NOMO-1 treated with DMSO at 0.1 percent for 48 hours (cell line): ENCODE measurements around the gene ASIC3.
"Not testable (repeated sequence)": the region's sequence is repeated elsewhere in the genome, so short reads cannot be mapped to it uniquely, and the experiment has no call there.

Experiments used
- DNase-seq: peaks from one replicate; lab custom pipeline; 2025; ENCODE audit not compliant: unreplicated experiment; lab: John Stamatoyannopoulos, UW

Gene ASIC3

GRCh38 chr7:151032936-151033863, 15.1 kb upstream of the ASIC3 start:
- DNase-seq = no peak

DNA sequence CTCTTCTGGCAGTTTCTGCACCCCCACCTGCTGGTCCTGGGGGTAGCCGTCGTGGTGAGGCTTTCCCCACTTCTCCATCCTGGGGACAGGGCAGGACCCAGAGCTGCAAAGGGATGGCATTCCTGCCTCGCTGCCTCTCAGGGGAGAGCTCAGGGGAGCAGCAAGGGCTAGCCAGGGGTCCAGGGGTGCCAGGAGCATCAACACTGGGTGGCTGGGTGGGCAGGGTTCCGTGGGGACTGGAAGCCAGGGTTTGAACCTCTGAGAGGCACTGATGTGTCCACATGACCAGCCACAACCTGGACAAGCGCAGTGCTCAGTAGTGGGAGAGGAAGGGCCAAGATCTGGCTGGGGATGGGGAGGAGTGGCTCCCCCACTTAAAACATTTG, 14.5 kb upstream of the ASIC3 start:
- no peak for DNase-seq

DNA sequence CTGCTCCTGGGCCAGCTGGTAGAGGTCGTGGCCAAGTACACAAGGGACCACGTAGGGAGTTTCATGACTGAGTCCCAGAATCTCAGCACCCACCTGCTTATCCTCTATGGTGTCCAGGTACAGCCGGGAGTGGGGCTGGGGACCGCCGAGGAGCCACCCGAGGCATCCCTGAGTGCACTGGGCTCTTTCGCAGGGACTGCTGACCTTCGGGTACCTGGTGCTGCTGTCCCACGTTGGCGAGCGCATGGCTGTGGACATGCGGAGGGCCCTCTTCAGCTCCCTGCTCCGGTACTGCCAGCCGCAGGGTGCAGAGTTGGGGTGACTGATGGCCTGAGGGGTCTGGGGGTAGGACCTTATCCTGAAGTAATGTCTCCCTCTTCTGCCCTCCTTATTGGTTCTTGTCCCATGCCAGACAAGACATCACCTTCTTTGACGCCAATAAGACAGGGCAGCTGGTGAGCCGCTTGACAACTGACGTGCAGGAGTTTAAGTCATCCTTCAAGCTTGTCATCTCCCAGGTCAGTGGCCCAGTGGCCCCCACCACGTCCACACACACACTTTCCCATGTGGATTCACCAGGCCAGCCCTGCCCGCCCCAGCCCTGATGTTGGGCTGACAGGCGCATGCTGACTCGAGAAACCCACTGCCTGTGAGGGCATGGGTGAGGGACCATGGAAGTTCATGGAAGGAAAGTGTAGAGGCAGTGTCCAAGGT, 13.9 kb upstream of the ASIC3 start:
- no peak for DNase-seq

DNA sequence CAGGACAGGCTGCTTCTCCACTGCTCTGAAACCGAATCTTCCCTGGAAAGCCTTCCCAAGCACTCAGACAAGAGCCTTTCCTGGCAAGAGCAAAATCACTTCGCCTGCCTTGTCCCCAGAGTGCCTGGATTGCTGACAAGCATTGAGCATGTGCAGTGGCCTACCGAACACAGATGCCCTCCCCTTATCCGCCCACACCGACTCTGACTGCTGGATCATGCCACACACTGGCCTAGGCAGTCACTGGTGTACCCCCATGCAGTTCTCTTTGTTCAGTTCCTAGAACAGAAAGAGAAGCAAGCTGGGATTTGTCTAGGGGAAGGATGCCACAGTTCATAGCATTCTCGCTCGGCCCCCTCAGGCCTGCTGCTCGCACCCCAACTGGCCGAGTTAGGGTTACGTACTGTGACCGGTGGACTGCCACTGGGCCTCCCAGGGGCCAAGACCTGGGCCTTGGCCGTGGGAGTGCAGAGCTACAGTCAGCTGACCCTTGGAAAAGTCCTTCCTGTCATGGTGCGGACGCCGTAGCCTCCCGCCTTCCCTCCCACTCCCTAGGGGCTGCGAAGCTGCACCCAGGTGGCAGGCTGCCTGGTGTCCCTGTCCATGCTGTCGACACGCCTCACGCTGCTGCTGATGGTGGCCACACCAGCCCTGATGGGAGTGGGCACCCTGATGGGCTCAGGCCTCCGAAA, 13.2 kb upstream of the ASIC3 start:
- no peak for DNase-seq

DNA sequence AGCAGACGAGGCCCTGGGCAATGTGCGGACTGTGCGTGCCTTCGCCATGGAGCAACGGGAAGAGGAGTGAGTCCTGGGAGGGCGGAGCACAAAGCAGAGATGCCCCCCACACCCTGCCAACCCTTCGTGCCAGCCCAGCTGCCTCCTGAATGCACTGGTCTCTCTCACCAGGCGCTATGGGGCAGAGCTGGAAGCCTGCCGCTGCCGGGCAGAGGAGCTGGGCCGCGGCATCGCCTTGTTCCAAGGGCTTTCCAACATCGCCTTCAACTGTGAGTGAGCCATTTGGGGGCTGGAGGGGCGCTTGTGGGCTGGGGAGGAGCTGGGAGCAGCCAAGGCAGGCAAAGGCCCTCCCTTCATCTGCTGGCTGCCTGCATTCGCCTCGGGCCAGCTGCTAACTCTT, 12.4 kb upstream of the ASIC3 start:
- DNase-seq = no peak

GRCh38 chr7:151038951-151039849, 9.1 kb upstream of the ASIC3 start:
- peak; percentile 29 for DNase-seq

DNA sequence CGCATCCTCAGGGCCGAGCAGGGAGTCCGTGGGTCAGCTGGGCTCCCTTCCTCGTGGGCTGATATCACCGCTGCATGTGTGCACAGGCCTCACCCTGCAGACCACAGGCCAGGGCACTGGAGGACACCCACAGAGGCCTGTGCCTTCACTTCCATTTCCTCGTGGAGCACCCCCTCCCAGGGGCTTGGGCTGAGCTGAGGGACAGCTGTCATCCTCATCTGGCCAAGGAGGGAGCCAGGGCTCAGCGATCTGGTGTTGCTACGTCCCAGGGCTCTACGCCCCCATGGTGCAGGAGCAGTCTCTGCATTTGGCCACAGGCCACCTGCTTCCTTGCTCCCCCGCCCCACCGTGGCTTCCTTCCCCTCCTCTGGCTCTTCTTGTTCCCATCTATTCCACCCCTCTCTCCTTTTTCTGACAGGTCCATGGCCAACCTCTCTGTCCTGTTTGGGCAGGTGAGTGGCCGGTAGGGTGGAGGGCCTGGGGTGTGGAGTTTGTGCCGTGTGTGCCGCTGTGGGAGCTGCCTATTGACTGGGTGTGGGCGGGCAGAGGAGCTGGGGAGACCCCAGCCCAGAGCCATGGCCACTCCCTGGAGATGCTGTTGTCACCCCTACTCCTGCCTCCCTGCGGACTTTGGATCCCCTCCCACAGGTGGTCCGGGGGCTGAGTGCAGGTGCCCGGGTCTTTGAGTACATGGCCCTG, 8.3 kb upstream of the ASIC3 start:
- no peak for DNase-seq

DNA sequence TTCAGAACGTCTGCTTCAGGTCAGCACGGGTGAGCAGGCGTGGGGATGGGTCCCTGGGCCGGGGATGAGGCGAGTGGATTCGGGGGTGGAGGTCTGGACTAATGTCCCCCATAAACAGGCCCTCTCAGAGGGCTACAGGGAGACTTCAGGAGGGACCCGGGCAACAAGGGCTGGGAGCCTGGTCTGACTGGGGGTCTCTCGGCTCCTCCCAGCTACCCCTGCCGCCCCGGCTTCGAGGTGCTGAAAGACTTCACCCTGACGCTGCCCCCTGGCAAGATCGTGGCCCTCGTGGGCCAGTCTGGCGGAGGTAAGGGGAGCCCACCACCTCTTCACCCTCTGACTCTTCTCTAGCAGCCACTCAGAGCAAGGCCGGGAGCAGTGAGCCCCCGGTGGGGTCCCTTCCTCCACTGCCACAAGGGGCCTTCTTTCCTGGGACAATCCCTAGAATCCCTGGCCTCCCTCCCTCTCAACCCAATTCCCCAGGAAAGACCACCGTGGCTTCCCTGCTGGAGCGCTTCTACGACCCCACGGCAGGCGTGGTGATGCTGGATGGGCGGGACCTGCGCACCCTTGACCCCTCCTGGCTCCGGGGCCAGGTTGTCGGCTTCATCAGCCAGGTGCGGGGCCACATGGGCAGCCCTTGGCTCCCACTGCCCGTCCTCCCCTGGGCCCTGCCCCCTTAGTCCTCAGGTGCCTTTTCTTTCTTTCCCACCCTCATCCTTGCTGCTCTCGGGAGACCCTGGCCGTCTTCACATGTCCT, 7.5 kb upstream of the ASIC3 start:
- DNase-seq = no peak

GRCh38 chr7:151043449-151043848, 4.9 kb upstream of the ASIC3 start:
- not testable (repeated sequence) for DNase-seq

- DNase-seq = no peak
These were observed 4.4 kb upstream of the ASIC3 start for GRCh38 chr7:151043959-151044358.

DNA sequence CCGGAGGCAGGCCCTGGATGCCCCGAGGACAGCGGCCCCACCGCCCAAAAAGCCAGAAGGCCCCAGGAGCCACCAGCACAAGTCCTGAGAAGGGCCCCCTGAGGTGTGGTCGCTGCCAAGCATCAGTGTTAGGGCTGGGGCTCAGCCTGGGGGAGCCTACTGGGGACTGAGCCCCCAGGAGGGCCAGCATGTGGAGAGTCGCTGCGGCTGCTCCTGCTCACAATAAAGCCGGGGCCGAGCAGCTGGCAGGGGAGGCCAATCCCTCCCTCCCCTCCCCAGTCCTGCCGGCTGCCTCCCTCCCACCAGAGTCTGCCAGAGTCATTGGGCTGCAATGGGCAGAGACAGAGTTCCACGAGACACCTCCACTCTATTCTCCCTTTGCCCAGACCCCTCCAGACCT, 3.1 kb upstream of the ASIC3 start:
- DNase-seq = no peak

DNA sequence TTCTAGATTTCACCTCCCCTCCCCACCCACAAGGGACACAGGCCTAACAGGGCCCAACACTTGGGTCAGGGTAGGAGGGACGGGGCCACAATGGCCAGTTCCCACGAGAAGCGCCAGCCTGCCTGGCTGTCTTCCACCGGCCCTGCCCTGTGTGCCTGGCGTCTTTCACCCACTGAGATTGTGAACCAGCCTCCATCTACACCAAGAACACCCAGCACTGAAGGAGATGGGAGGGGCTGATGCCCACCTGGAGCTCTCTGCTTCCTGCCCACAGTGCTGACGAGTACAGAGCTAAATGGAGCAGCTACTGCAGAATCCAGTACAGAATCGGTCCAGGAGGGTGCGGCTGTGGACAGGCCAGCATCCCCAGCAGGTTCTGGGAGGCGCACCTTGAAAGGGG, 2.4 kb upstream of the ASIC3 start:
- DNase-seq = no peak

DNA sequence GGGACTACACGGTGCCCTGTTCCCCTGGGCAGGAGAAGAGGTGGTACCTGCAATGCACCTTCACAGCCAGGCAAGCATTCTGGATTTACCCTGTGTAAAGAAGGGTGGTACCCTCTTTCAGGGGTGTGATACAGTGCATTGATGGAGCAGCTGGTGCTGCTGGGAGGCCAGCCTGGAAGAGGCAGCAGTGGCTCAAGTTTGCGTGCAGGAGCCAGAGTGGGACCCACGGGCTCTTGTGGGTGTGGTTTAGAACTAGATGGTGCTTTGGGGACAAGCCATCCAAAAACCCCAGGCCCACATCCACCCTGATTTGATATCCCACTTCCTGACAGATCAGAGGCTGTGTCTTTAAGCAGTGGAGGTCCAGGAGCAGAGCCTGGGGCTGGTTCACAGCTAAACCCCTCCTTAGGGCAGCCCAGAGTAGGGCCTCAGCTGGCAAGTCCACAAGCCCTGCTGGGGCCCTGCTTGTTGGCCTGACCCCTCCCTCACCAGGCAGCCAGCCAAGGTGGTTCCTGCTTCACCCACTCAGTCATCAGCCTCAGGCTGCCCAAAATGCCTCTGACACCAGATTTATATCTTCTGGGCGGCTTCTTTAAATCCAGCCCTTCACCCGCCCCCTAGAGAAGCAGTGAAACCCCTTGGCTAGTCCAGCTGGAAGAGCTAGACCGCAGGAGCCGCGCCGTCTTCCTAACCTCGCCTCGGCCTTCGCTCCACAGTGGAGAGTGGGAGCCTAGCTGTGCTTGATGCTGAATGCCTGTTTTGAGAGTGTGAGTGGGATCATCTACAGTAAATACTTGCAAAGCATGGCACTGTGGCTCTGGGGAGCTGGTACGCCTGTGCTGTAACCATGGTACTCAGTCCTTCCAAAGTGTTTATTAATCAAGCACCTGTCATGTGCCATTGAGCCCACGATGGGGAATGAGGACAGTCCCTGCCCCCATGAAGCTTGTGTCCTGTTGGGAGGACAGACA, 1.4 kb upstream of the ASIC3 start:
- DNase-seq = no peak

- no peak for DNase-seq
These were observed 656 bp downstream of the ASIC3 start for GRCh38 chr7:151048911-151049463.

DNA sequence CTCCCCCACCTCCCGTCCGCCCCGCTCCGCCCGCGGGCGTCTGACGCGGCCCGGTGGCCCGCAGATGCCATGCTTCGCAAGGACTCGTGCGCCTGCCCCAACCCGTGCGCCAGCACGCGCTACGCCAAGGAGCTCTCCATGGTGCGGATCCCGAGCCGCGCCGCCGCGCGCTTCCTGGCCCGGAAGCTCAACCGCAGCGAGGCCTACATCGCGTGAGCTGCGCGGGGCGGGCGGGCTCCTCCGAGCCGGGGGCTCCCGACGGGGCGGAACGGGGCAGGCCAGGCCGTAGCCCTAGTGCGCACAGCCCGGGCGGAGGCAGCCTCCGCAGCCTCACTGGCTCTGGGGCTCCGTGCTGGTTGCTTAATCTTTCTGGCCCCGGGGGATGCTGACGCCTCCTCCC, 2.8 kb downstream of the ASIC3 start:
- peak; percentile 0 for DNase-seq

DNA sequence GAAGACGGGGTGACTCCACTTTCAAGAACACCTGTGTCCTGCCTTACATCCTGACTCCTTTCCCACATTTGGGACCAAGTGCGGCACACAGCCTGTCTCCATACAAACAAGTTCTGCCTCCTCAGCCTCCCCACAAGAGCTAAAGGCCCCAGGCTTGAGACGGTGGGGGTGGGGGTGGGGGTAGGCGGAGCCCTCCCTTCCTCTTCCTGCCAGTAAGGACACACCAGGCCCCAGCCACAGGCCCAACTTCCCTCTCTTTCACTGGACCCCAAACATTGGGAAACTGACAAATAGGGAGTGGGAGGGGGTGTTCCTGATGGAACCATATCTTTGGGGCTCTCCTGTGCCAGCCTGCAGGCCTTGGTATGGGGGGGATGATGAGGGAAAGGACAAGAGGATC, 4.8 kb downstream of the ASIC3 start:
- no peak for DNase-seq

DNA sequence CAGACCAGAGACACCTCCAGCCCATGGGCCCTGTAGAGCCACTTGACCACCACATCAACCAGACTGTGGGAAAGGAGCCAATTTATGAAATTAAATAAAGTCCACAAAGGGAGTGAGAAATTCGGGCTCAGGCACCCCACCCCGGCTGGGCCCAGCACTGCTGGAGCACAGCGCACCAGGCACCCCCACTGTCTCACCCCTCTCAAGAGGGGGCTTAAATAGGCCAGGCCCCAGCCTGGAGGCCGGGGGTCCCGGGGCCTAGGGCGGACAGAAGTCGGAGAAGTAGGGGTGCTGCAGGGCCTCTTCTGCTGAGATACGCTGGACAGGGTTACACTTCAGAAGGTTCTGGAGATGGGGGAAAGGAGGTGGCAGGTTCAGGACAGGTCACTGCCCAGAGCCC, 5.4 kb downstream of the ASIC3 start:
- DNase-seq = no peak

GRCh38 chr7:151056283-151056665, 7.9 kb downstream of the ASIC3 start:
- no peak for DNase-seq
